ENCODE measurements around the gene SNX4. TPM values are rescaled to one million over a fixed set of nuclear protein-coding genes. Genes with fewer than 3 reads are reported as not detected.

SNX4 gene
- total and polyA plus RNA-seq, 5 experiments from 2014 or later, result 22.5 to 31.2 (median 24.5) TPM

Other genes starting within 250 kb of the SNX4 start
- gene ZNF148, start 144.9 kb downstream of the SNX4 start, total RNA-seq, result 10 to 100 TPM; 62.5 to 67.1 TPM
- 100 to 1,000 TPM in 1 of 3 donors, 10 to 100 TPM in 2; 80.7 to 100 (median 85.9) TPM for gene ZNF148, start 144.9 kb downstream of the SNX4 start, polyA plus RNA-seq
- gene OSBPL11, start 75.3 kb upstream of the SNX4 start, total RNA-seq, result 10 to 100 TPM; 11.2 to 13.4 TPM
- gene OSBPL11, start 75.3 kb upstream of the SNX4 start, polyA plus RNA-seq, result 1 to 10 TPM; 3.6 to 6.6 (median 4.1) TPM

Data from naive thymus-derived CD8-positive, alpha-beta T cell (primary cell).